ENCODE results near the gene UQCRC2. TPM values are rescaled to one million over a fixed set of nuclear protein-coding genes. Genes with fewer than 3 reads are reported as not detected.

UQCRC2 gene
- total and polyA plus RNA-seq, 2 donors (not counting 1 experiment from before 2014, with no cell fraction given) = 84.3 to 150 TPM

- H3K36me3 ChIP-seq (replicated peaks in 1 of 2; ENCODE audit: control extremely low read depth in 1 of 2, control insufficient read depth in 1 of 2, extremely low read depth in 1 of 2, insufficient read depth in 2 of 2, low read length in 1 of 2) = no peaks in the 10 kb centered on the region
- peak overlapping the region; percentile 32 to 42 for H3K27ac ChIP-seq (ENCODE audit: low read length in 2 of 2)
- ATAC-seq (ENCODE audit: low read depth) (no peak), DNase-seq (peak; percentile 55)
- peak overlapping the region; percentile 83 for H3K27ac Mint-ChIP-seq
- WGBS (ENCODE audit: insufficient coverage) = 79% methylated on average over 6 of the region's 7 CpGs
- H3K4me2 ChIP-seq (replicated peaks; ENCODE audit: low read depth, low read length, poor library complexity, severe bottlenecking) = peak overlapping the region; percentile 74
- peak overlapping the region; percentile 73 for H3K4me3 Mint-ChIP-seq
- no peak overlapping the region for H2AFZ ChIP-seq (ENCODE audit: insufficient read depth, low read depth, low read length, poor library complexity, severe bottlenecking)
- no peaks in the 10 kb centered on the region for H3K27me3 ChIP-seq (replicated peaks in 1 of 4; ENCODE audit: control extremely low read depth in 1 of 4, control insufficient read depth in 3 of 4, insufficient read depth in 4 of 4, low read length in 3 of 4)
- CTCF ChIA-PET = interaction anchor here (0.7 to 1.3 kb wide), 5 partner anchors 9 to 238 kb away, joined by 3 to 11 read pairs (median 4); no protein-coding TSS in a partner anchor
- intact Hi-C loops (cut with micrococcal nuclease) = loop anchor here (5.0 kb wide), 3 partner anchors 304 to 1646 kb away; partner anchors contain the start of genes LDAF1 and NDUFAB1
- peaks cover 92% of the 10 kb centered on the region for H3K79me2 ChIP-seq (ENCODE audit: control insufficient read depth, insufficient read depth, low read length)
- H3K27me3 Mint-ChIP-seq = no peaks in the 10 kb centered on the region
- POLR2A ChIA-PET = no interaction called here
- H3K9me3 Mint-ChIP-seq (ENCODE audit: insufficient read depth) = no peaks in the 10 kb centered on the region
- no peak overlapping the region for H3K4me3 ChIP-seq (ENCODE audit: control extremely low read depth in 1 of 5, extremely low read depth in 1 of 5, insufficient read depth in 1 of 5, low read depth in 2 of 5, low read length in 4 of 5)
- no peaks in the 10 kb centered on the region for H3K9me3 ChIP-seq (ENCODE audit: control extremely low read depth in 1 of 3, control insufficient read depth in 2 of 3, insufficient read depth in 1 of 3, low read length in 2 of 3)
- peaks cover 34 to 45% of the 10 kb centered on the region in 2 donors for H3K4me1 ChIP-seq (ENCODE audit: control insufficient read depth in 2 of 2, insufficient read depth in 2 of 2, low read length in 2 of 2)
- TF ChIP-seq CTCF (IDR thresholded peaks at IDR 0.05) = peak; percentile 58
- TF ChIP-seq EZH2 (IDR thresholded peaks at IDR 0.05; ENCODE audit: borderline replicate concordance, insufficient read depth, low read depth, low read length, poor library complexity, severe bottlenecking) = no peak
- peaks cover 57% of the 10 kb centered on the region for H3K4me1 Mint-ChIP-seq
- no peak overlapping the region for H3K9ac ChIP-seq (ENCODE audit: low read length)
- peaks cover 15% of the 10 kb centered on the region for H4K20me1 ChIP-seq (ENCODE audit: control insufficient read depth, insufficient read depth, low read length, poor library complexity, severe bottlenecking)
Measured at GRCh38 chr16:21950782-21951521, 2.2 kb upstream of the UQCRC2 start.
